ENCODE results near the gene FEZ2.

GRCh38 chr2:36597532-36598377 is at the start of gene FEZ2:
- TF ChIP-seq, protein P1, sequence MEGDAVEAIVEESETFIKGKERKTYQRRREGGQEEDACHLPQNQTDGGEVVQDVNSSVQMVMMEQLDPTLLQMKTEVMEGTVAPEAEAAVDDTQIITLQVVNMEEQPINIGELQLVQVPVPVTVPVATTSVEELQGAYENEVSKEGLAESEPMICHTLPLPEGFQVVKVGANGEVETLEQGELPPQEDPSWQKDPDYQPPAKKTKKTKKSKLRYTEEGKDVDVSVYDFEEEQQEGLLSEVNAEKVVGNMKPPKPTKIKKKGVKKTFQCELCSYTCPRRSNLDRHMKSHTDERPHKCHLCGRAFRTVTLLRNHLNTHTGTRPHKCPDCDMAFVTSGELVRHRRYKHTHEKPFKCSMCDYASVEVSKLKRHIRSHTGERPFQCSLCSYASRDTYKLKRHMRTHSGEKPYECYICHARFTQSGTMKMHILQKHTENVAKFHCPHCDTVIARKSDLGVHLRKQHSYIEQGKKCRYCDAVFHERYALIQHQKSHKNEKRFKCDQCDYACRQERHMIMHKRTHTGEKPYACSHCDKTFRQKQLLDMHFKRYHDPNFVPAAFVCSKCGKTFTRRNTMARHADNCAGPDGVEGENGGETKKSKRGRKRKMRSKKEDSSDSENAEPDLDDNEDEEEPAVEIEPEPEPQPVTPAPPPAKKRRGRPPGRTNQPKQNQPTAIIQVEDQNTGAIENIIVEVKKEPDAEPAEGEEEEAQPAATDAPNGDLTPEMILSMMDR (IDR thresholded peaks at IDR 0.05), result no peak
- TF ChIP-seq POLR2AphosphoS5 (IDR thresholded peaks at IDR 0.05), result peak; percentile 8 to 52 (median 49)
- peak; percentile 51 for TF ChIP-seq POLR2A (IDR thresholded peaks at IDR 0.05)

Measured in transverse colon (tissue), 4 donors.